Karpas-422 (cell line): Measurements from ENCODE around the gene CYP3A7. TPM values are rescaled to one million over a fixed set of nuclear protein-coding genes. Genes with fewer than 3 reads are reported as not detected.
"Not testable (repeated sequence)": the region's sequence is repeated elsewhere in the genome, so short reads cannot be mapped to it uniquely, and the experiment has no call there.

Experiments used
- DNase-seq: peaks from one replicate; pipeline ENCODE4 v3.0.0-alpha.2; 2015
- H2AFZ ChIP-seq: fragments of 200-600 bp; sonication (generic); 2 replicates; pipeline ENCODE4 v1.6.1; 2014; ENCODE audit warnings: antibody characterized with exemption, low read length, mixed read lengths
- H3K27ac ChIP-seq: fragments of 200-600 bp; sonication (generic); 2 replicates; pipeline ENCODE4 v1.5.1; 2014; ENCODE audit warnings: mild to moderate bottlenecking, low read length, moderate library complexity
- H3K27me3 ChIP-seq: fragments of 200-600 bp; sonication (generic); 2 replicates; pipeline ENCODE4 v1.6.1; 2014; ENCODE audit warnings: low read length, mixed read lengths
- H3K36me3 ChIP-seq: fragments of 200-600 bp; sonication (generic); 2 replicates; pipeline ENCODE4 v1.6.1; 2014; ENCODE audit warnings: low read length, mixed read lengths; ENCODE audit not compliant: insufficient read depth
- H3K4me1 ChIP-seq: fragments of 200-600 bp; sonication (generic); 2 replicates; pipeline ENCODE4 v1.6.1; 2014; ENCODE audit warnings: mild to moderate bottlenecking, low read length, mixed read lengths
- H3K4me2 ChIP-seq: fragments of 200-600 bp; sonication (generic); 2 replicates; pipeline ENCODE4 v1.6.1; 2014; ENCODE audit warnings: low read length, low read depth, mild to moderate bottlenecking; ENCODE audit not compliant: poor library complexity, severe bottlenecking
- H3K4me3 ChIP-seq: fragments of 200-600 bp; sonication (generic); 2 replicates; pipeline ENCODE4 v1.5.1; 2014; ENCODE audit warnings: mild to moderate bottlenecking, antibody characterized with exemption, low read length, mixed read lengths
- H3K79me2 ChIP-seq: fragments of 200-600 bp; sonication (generic); 2 replicates; pipeline ENCODE4 v1.6.1; 2014; ENCODE audit warnings: mild to moderate bottlenecking, low read length, mixed read lengths
- H3K9ac ChIP-seq: fragments of 200-600 bp; sonication (generic); 2 replicates; pipeline ENCODE4 v1.6.0; 2014; ENCODE audit warnings: low read length
- H3K9me2 ChIP-seq: fragments of 200-600 bp; sonication (generic), shearing (Covaris generic); replicated peaks from 2 replicates; pipeline ENCODE4 v1.6.0; 2014; ENCODE audit warnings: mild to moderate bottlenecking, low read length, moderate library complexity; ENCODE audit not compliant: insufficient read depth
- H3K9me3 ChIP-seq: fragments of 300-700, 200-600 bp; sonication (generic); 2 replicates; pipeline ENCODE4 v1.6.1; 2014; ENCODE audit warnings: low read length, mixed read lengths
- H4K20me1 ChIP-seq: fragments of 200-600 bp; sonication (generic); 2 replicates; pipeline ENCODE4 v1.6.1; 2014; ENCODE audit warnings: mild to moderate bottlenecking, antibody characterized with exemption, low read length, low read depth; ENCODE audit not compliant: insufficient read depth
- total RNA-seq: library from RNA; depleted of rRNA; stranded (reverse); fragments of >200 nt; shearing (Covaris generic); gene quantifications from 2 replicates; pipeline ENCODE4 v1.2.3, GENCODE V29; 2014; ENCODE audit warnings: low replicate concordance

CYP3A7 gene
- total RNA-seq, 1 experiment from 2014 or later, result not detected

DNA sequence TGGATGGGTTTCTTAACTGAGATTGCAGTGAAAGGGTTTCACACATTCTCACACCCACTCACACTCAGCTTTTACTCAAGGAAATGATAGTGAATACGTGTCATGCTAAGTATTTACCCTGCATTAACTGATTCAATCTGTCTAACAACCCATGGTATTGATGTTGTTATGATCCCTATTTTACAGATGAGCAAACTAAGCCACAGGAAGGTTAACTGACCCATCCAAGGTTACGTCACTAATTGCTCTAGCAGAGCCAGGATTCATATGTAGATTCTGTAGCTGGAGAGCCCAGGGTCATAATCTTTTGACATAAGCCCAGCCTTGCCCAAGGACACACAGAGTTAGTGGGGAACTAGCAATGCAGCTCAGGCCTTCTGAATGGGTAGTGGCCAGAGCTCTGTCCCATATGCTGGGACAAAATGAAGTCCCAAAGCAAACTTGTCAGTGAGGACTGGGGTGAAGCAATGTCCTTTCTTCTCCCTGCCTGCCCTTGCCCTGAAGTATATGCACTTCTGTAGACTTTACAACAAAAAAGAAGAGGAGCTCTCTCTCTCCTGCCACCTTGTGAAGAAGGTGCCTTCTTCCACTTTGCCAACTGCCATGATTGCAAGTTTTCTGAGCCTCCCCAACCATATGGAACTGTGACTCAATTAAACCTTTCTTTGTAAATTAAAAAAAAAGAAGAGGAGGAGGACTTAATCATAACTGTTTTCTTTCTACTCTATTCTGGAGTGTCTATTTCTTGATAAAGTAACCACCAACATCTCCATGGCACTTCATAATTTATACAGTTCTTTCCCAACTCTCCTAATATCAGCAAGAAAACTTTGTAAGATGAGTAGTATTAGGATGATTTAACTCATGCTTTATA lies 4.9 kb upstream of the CYP3A7 start:
- Histone ChIP-seq H3K9me3 (no peaks in the 10 kb centered on the region), H2AFZ (no peak overlapping the region), H3K4me3 (no peak overlapping the region), H3K79me2 (no peaks in the 10 kb centered on the region), H3K4me2 (no peak overlapping the region), H3K36me3 (no peaks in the 10 kb centered on the region), H3K4me1 (no peaks in the 10 kb centered on the region), H3K9ac (no peak overlapping the region), H4K20me1 (no peaks in the 10 kb centered on the region), H3K9me2 (no peaks in the 10 kb centered on the region), H3K27ac (no peak overlapping the region), H3K27me3 (no peaks in the 10 kb centered on the region)
- no peak for DNase-seq

GRCh38 chr7:99737726-99738125 lies 2.7 kb upstream of the CYP3A7 start:
- H3K4me3 ChIP-seq, result no peak overlapping the region
- no peak overlapping the region for H3K9ac ChIP-seq
- no peaks in the 10 kb centered on the region for H3K9me2 ChIP-seq
- H2AFZ ChIP-seq, result no peak overlapping the region
- H3K27ac ChIP-seq, result no peak overlapping the region
- no peaks in the 10 kb centered on the region for H3K27me3 ChIP-seq
- H3K79me2 ChIP-seq, result no peaks in the 10 kb centered on the region
- no peaks in the 10 kb centered on the region for H3K4me1 ChIP-seq
- no peak for DNase-seq
- H3K4me2 ChIP-seq, result no peak overlapping the region
- no peaks in the 10 kb centered on the region for H3K36me3 ChIP-seq
- H3K9me3 ChIP-seq, result no peaks in the 10 kb centered on the region
- H4K20me1 ChIP-seq, result no peaks in the 10 kb centered on the region

GRCh38 chr7:99736667-99737066 lies 1.7 kb upstream of the CYP3A7 start:
- not testable (repeated sequence) for H3K27ac ChIP-seq, H3K9me3 ChIP-seq, H3K79me2 ChIP-seq, H3K27me3 ChIP-seq, H4K20me1 ChIP-seq, H3K9me2 ChIP-seq, H3K36me3 ChIP-seq, H3K9ac ChIP-seq, H3K4me3 ChIP-seq, H2AFZ ChIP-seq, H3K4me1 ChIP-seq, H3K4me2 ChIP-seq, DNase-seq

GRCh38 chr7:99733448-99733847 lies 1.5 kb downstream of the CYP3A7 start:
- Histone ChIP-seq H3K9me2 (no peaks in the 10 kb centered on the region), H3K79me2 (no peaks in the 10 kb centered on the region), H3K27me3 (no peaks in the 10 kb centered on the region), H3K36me3 (no peaks in the 10 kb centered on the region), H3K4me2 (no peak overlapping the region), H3K27ac (no peak overlapping the region), H3K4me1 (no peaks in the 10 kb centered on the region), H3K9me3 (no peaks in the 10 kb centered on the region), H3K9ac (no peak overlapping the region), H2AFZ (no peak overlapping the region), H4K20me1 (no peaks in the 10 kb centered on the region), H3K4me3 (no peak overlapping the region)
- DNase-seq, result peak; percentile 67

GRCh38 chr7:99733003-99733402 lies 2.0 kb downstream of the CYP3A7 start:
- no peak overlapping the region for H2AFZ ChIP-seq
- H3K27ac ChIP-seq, result no peak overlapping the region
- H3K9me2 ChIP-seq, result no peaks in the 10 kb centered on the region
- H3K36me3 ChIP-seq, result no peaks in the 10 kb centered on the region
- H3K9ac ChIP-seq, result no peak overlapping the region
- no peaks in the 10 kb centered on the region for H4K20me1 ChIP-seq
- no peaks in the 10 kb centered on the region for H3K27me3 ChIP-seq
- DNase-seq, result no peak
- no peaks in the 10 kb centered on the region for H3K79me2 ChIP-seq
- no peaks in the 10 kb centered on the region for H3K9me3 ChIP-seq
- no peak overlapping the region for H3K4me3 ChIP-seq
- H3K4me2 ChIP-seq, result no peak overlapping the region
- H3K4me1 ChIP-seq, result no peaks in the 10 kb centered on the region

DNA sequence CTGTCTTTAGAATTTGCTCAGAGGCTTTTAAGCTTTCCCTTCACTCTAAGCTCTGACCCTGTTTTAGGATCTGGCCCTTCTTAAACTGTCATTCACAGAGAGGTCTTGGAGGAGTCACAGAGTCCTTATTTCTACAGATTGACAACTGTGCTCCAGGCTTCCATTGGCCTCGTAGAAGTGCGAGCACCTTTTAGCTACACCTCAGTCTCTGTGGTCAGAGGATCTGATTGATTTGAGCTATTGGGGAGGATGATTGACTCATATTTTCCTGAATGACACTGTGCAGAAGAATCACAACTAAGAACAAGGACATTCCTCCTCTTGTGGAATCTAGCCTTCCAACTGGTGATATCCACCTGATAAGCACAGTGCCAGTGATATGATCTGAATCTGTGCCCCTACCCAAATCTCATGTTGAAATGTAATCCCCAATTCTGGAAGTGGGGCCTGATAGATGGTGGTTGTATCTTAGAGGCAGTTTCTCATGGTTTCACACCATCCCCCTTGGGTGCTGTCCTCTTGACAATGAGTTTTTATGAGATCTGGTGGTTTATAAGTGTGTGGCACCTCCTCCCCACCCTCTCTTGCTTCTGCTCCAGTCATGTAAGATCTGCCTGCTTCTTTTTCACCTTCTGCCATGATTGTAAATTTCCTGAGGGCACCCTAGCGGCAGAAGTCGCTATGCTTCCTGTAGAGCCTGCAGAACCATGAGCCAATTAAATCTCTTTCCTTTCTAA lies 3.2 kb downstream of the CYP3A7 start:
- no peaks in the 10 kb centered on the region for H3K79me2 ChIP-seq
- no peak overlapping the region for H3K4me3 ChIP-seq
- H3K36me3 ChIP-seq, result no peaks in the 10 kb centered on the region
- H3K4me2 ChIP-seq, result no peak overlapping the region
- H3K4me1 ChIP-seq, result no peaks in the 10 kb centered on the region
- no peaks in the 10 kb centered on the region for H4K20me1 ChIP-seq
- no peaks in the 10 kb centered on the region for H3K9me3 ChIP-seq
- H3K9ac ChIP-seq, result no peak overlapping the region
- no peaks in the 10 kb centered on the region for H3K9me2 ChIP-seq
- no peak overlapping the region for H2AFZ ChIP-seq
- DNase-seq, result no peak
- H3K27me3 ChIP-seq, result no peaks in the 10 kb centered on the region
- no peak overlapping the region for H3K27ac ChIP-seq

GRCh38 chr7:99730992-99731391 lies 4.0 kb downstream of the CYP3A7 start:
- Histone ChIP-seq H3K9me2 (no peaks in the 10 kb centered on the region), H3K36me3 (no peaks in the 10 kb centered on the region), H3K9ac (no peak overlapping the region), H4K20me1 (no peaks in the 10 kb centered on the region), H3K27me3 (no peaks in the 10 kb centered on the region), H3K79me2 (no peaks in the 10 kb centered on the region), H3K4me2 (no peak overlapping the region), H3K9me3 (no peaks in the 10 kb centered on the region), H3K4me1 (no peaks in the 10 kb centered on the region), H3K4me3 (no peak overlapping the region), H3K27ac (no peak overlapping the region), H2AFZ (no peak overlapping the region)
- DNase-seq, result no peak

GRCh38 chr7:99730238-99730810 lies 4.7 kb downstream of the CYP3A7 start:
- no peak overlapping the region for H3K27ac ChIP-seq
- no peaks in the 10 kb centered on the region for H3K27me3 ChIP-seq
- H4K20me1 ChIP-seq, result no peaks in the 10 kb centered on the region
- no peak overlapping the region for H3K4me3 ChIP-seq
- no peak overlapping the region for H3K4me2 ChIP-seq
- no peak overlapping the region for H3K9ac ChIP-seq
- H3K9me3 ChIP-seq, result no peaks in the 10 kb centered on the region
- H3K79me2 ChIP-seq, result no peaks in the 10 kb centered on the region
- no peaks in the 10 kb centered on the region for H3K9me2 ChIP-seq
- H3K36me3 ChIP-seq, result no peaks in the 10 kb centered on the region
- no peak for DNase-seq
- H2AFZ ChIP-seq, result no peak overlapping the region
- no peaks in the 10 kb centered on the region for H3K4me1 ChIP-seq
